GM12878 (cell line): ENCODE data around the gene DNMT1. TPM values are rescaled to one million over a fixed set of nuclear protein-coding genes. Genes with fewer than 3 reads are reported as not detected.

Experiments
- ATAC-seq: fragments of 200-7000 bp; cut with Tn5 transposase; 3 replicates; pipeline ENCODE4 v1.9.1; 2020; ENCODE audit warnings: mild to moderate bottlenecking, moderate library complexity
- BruUV-seq: library from RNA; stranded (reverse); fragments of 400-500 nt; replicated peaks from 2 replicates; lab custom pipeline; 2021; lab: Mats Ljungman, UMichigan
- CTCF ChIA-PET: fragments of 300-600 bp; sonication (Branson Sonifier 250); formaldehyde crosslinking; extraction: SDS; loops from one replicate; lab custom pipeline; 2021; ENCODE audit warnings: inconsistent platforms; lab: Yijun Ruan, JAX
- POLR2A ChIA-PET: fragments of 350-600 bp; formaldehyde crosslinking; extraction: SDS; loops from one replicate; lab custom pipeline; 2021; ENCODE audit warnings: inconsistent platforms; lab: Charles Lee
- RAD21 ChIA-PET: fragments of 300-600 bp; sonication (Branson Sonifier 250); formaldehyde crosslinking; loops from one replicate; lab custom pipeline; 2023; ENCODE audit warnings: antibody characterized with exemption; ENCODE audit not compliant: unreplicated experiment; lab: Charles Lee
- SMC1A ChIA-PET: fragments of 300-600 bp; sonication (Branson Sonifier 250); formaldehyde crosslinking; loops from one replicate; lab custom pipeline; 2023; ENCODE audit not compliant: unreplicated experiment, uncharacterized antibody; lab: Charles Lee
- DNase-seq: peaks from one replicate; pipeline ENCODE4 v3.0.0-alpha.2; 2011; ENCODE audit warnings: low read depth, low spot score
- FAIRE-seq: peaks from 3 replicates; lab custom pipeline; 2011; peaks lifted over from hg19 to GRCh38; lab: Jason Lieb, UNC
- H2AFZ ChIP-seq: 2 replicates; pipeline ENCODE4 v1.6.0; 2011; ENCODE audit warnings: low read depth, low read length, control low read depth; ENCODE audit not compliant: control insufficient read depth
- H3K27ac ChIP-seq: 2 replicates; pipeline ENCODE4 v1.5.1; 2011; ENCODE audit warnings: control low read depth; ENCODE audit not compliant: control insufficient read depth, insufficient read depth
- H3K27me3 ChIP-seq, 2 experiments: replicated peaks in 1 of 2; 2 replicates each; pipeline versions ENCODE4 v1.6.0 to v1.6.1; 2011; ENCODE audit warnings: low read length in 1 of 2; ENCODE audit not compliant: control insufficient read depth in 2 of 2, insufficient read depth in 2 of 2
- H3K36me3 ChIP-seq, 2 experiments: 2 replicates each; pipeline ENCODE4 v1.5.1; 2011; ENCODE audit warnings: low read length in 1 of 2; ENCODE audit not compliant: control insufficient read depth in 2 of 2, insufficient read depth in 2 of 2
- H3K4me1 ChIP-seq: 2 replicates; pipeline ENCODE4 v1.6.1; 2011; ENCODE audit warnings: mild to moderate bottlenecking, low read length, moderate library complexity, mixed read lengths; ENCODE audit not compliant: control insufficient read depth, insufficient read depth
- H3K4me2 ChIP-seq: 2 replicates; pipeline ENCODE4 v1.6.0; 2011; ENCODE audit warnings: control low read depth; ENCODE audit not compliant: control insufficient read depth, insufficient read depth
- H3K4me3 ChIP-seq: fragments of 200-600 bp; sonication (generic); 2 replicates; pipeline ENCODE4 v1.5.1; 2016
- H3K79me2 ChIP-seq: 2 replicates; pipeline ENCODE4 v1.6.0; 2011; ENCODE audit warnings: low read length; ENCODE audit not compliant: control insufficient read depth, insufficient read depth
- H3K9ac ChIP-seq: 2 replicates; pipeline ENCODE4 v1.8.0; 2011; ENCODE audit warnings: low read length, control low read depth, mixed read lengths; ENCODE audit not compliant: control insufficient read depth, insufficient read depth
- H3K9me3 ChIP-seq: replicated peaks from 3 replicates; pipeline ENCODE4 v1.5.1; 2011; ENCODE audit warnings: mild to moderate bottlenecking, low read length; ENCODE audit not compliant: control insufficient read depth, insufficient read depth
- H4K20me1 ChIP-seq: 2 replicates; pipeline ENCODE4 v1.6.0; 2011; ENCODE audit not compliant: control insufficient read depth, insufficient read depth
- ATF7 ChIP-seq: fragments of 450-650 bp; IDR thresholded peaks from 2 replicates; pipeline ENCODE4 v1.6.1; 2016; ENCODE audit warnings: low read depth, mild to moderate bottlenecking
- IKZF2 ChIP-seq, 2 experiments: fragments of 450-650 bp; IDR thresholded peaks; 2 replicates each; pipeline ENCODE4 v1.6.1; 2017; ENCODE audit warnings: mild to moderate bottlenecking in 2 of 2, moderate library complexity in 2 of 2
- RFX5 ChIP-seq: IDR thresholded peaks from 2 replicates; pipeline ENCODE4 v1.6.1; 2011; ENCODE audit warnings: low read depth, low read length, improper control_type of control experiment
- TAF1 ChIP-seq: IDR thresholded peaks from 2 replicates; pipeline ENCODE4 v1.6.1; 2011; ENCODE audit warnings: mild to moderate bottlenecking, low read depth, low read length, borderline replicate concordance
- ZBED1 ChIP-seq: IDR thresholded peaks from 2 replicates; pipeline ENCODE4 v1.6.1; 2016; ENCODE audit warnings: borderline replicate concordance
- ZNF622 ChIP-seq: fragments of 450-650 bp; IDR thresholded peaks from 2 replicates; pipeline ENCODE4 v1.6.1; 2017; ENCODE audit warnings: mild to moderate bottlenecking, inconsistent platforms
- WGBS: methylation state at CpG from one replicate; pipeline ENCODE4 v1.1.6; 2016; ENCODE audit warnings: low lambda C conversion rate; ENCODE audit not compliant: insufficient replicate concordance, insufficient coverage; ENCODE audit errors: missing lambda C conversion rate; 5-methylcytosine and 5-hydroxymethylcytosine counted together
- in situ Hi-C: fragments of 300-500 bp; cut with MboI; formaldehyde crosslinking; loops from 9 replicates; pipeline ENCODE4 v1.14.3; 2018; ENCODE audit warnings: mixed read lengths
- intact Hi-C: fragments of 100-400 bp; cut with micrococcal nuclease; formaldehyde crosslinking; loops from one replicate; pipeline ENCODE4 v1.14.2; 2022; ENCODE audit not compliant: unreplicated experiment
- polyA plus RNA-seq, 11 experiments: library from polyadenylated mRNA; depleted of rRNA in 4 of 11; unstranded in 6 of 11; stranded (reverse) in 5 of 11; fragments of >200 nt; fragmentation: Nextera tagmentation in 4 of 11; fragmentation: Illumina TruSeq in 1 of 11; extraction: Ambion mirVana in 4 of 11; extraction: Trizol in 1 of 11; gene quantifications; 1 replicate in 1 of 11; 2 replicates in 10 of 11; pipeline versions ENCODE4 v1.2.1 to v1.2.3, GENCODE V29; 2011 to 2016; ENCODE audit warnings: inconsistent platforms in 2 of 11, missing spikeins in 2 of 11, low read depth in 1 of 11
- total RNA-seq, 4 experiments: library from RNA; depleted of rRNA in 3 of 4; stranded (reverse); fragments of >200 nt in 3 of 4; fragmentation: Illumina TruSeq in 1 of 4; extraction: Trizol in 1 of 4; gene quantifications; 2 replicates each; pipeline versions ENCODE4 v1.2.1 to v1.2.3, GENCODE V29; 2013 to 2021
- TF ChIP-seq, protein P1 (sequence below): fragments of 450-650 bp; IDR thresholded peaks from 2 replicates; pipeline ENCODE4 v1.6.1; 2017; ENCODE audit warnings: mild to moderate bottlenecking, moderate library complexity
- TF ChIP-seq, protein P2 (sequence below): fragments of 450-650 bp; formaldehyde crosslinking; IDR thresholded peaks from 2 replicates; pipeline ENCODE4 v1.4.0; 2022; ENCODE audit warnings: mild to moderate bottlenecking, moderate library complexity
- TF ChIP-seq, protein P3 (sequence below): fragments of 450-650 bp; IDR thresholded peaks from 2 replicates; pipeline ENCODE4 v1.6.1; 2017; ENCODE audit warnings: mild to moderate bottlenecking
- TF ChIP-seq, protein P4 (sequence below): fragments of 450-650 bp; IDR thresholded peaks from 2 replicates; pipeline ENCODE4 v1.6.1; 2018; ENCODE audit warnings: borderline replicate concordance, mild to moderate bottlenecking; ENCODE audit not compliant: partially characterized antibody

DNMT1 gene
- total and polyA plus RNA-seq, 10 of the 15 experiments (the other 5 are each of a cell fraction or from before 2014, with no cell fraction given): 70.0 to 290 (median 133) TPM

DNA sequence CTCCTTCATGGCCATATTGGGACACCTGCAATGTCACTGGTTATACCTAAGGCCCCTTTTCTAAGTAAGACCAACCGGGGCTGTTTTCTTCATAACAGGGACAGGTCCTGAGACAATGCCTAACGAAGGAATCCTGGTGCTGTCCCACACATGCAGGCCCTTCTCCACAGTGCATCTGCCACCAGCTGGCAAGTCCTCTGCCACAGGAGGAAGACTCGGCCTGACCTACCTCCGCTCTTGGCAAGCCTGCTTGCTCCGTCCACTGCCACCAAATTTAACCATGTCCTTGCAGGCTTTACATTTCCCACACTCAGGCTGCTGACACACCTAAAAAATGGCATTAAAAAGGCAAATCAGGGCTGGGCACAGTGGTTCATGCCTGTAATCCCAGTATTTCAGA, 43.2 kb downstream of the DNMT1 start:
- no peak for FAIRE-seq
- Histone ChIP-seq H3K27me3 (no peaks in the 10 kb centered on the region), H3K9me3 (no peaks in the 10 kb centered on the region), H3K36me3 (peaks cover 48 to 52% of the 10 kb centered on the region in 2 experiments), H3K27ac (no peak overlapping the region), H4K20me1 (no peaks in the 10 kb centered on the region)
- no peak for DNase-seq
- POLR2A ChIA-PET: no interaction called here
- TSS peak; percentile 42 for BruUV-seq
- no peak for ATAC-seq
- SMC1A ChIA-PET: no interaction called here
- intact Hi-C loops: no loop called here
- TF ChIP-seq RFX5: no peak
- TF ChIP-seq ZNF622: no peak
- TF ChIP-seq, protein P1, sequence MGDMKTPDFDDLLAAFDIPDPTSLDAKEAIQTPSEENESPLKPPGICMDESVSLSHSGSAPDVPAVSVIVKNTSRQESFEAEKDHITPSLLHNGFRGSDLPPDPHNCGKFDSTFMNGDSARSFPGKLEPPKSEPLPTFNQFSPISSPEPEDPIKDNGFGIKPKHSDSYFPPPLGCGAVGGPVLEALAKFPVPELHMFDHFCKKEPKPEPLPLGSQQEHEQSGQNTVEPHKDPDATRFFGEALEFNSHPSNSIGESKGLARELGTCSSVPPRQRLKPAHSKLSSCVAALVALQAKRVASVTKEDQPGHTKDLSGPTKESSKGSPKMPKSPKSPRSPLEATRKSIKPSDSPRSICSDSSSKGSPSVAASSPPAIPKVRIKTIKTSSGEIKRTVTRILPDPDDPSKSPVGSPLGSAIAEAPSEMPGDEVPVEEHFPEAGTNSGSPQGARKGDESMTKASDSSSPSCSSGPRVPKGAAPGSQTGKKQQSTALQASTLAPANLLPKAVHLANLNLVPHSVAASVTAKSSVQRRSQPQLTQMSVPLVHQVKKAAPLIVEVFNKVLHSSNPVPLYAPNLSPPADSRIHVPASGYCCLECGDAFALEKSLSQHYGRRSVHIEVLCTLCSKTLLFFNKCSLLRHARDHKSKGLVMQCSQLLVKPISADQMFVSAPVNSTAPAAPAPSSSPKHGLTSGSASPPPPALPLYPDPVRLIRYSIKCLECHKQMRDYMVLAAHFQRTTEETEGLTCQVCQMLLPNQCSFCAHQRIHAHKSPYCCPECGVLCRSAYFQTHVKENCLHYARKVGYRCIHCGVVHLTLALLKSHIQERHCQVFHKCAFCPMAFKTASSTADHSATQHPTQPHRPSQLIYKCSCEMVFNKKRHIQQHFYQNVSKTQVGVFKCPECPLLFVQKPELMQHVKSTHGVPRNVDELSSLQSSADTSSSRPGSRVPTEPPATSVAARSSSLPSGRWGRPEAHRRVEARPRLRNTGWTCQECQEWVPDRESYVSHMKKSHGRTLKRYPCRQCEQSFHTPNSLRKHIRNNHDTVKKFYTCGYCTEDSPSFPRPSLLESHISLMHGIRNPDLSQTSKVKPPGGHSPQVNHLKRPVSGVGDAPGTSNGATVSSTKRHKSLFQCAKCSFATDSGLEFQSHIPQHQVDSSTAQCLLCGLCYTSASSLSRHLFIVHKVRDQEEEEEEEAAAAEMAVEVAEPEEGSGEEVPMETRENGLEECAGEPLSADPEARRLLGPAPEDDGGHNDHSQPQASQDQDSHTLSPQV: no peak
- TF ChIP-seq, protein P2, sequence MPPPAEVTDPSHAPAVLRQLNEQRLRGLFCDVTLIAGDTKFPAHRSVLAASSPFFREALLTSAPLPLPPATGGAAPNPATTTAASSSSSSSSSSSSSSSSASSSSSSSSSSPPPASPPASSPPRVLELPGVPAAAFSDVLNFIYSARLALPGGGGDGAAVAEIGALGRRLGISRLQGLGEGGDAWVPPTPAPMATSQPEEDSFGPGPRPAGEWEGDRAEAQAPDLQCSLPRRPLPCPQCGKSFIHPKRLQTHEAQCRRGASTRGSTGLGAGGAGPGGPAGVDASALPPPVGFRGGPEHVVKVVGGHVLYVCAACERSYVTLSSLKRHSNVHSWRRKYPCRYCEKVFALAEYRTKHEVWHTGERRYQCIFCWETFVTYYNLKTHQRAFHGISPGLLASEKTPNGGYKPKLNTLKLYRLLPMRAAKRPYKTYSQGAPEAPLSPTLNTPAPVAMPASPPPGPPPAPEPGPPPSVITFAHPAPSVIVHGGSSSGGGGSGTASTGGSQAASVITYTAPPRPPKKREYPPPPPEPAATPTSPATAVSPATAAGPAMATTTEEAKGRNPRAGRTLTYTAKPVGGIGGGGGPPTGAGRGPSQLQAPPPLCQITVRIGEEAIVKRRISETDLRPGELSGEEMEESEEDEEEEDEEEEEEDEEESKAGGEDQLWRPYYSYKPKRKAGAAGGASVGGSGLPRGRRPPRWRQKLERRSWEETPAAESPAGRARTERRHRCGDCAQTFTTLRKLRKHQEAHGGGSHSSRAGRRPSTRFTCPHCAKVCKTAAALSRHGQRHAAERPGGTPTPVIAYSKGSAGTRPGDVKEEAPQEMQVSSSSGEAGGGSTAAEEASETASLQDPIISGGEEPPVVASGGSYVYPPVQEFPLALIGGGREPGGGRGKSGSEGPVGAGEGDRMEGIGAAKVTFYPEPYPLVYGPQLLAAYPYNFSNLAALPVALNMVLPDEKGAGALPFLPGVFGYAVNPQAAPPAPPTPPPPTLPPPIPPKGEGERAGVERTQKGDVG: no peak
- no peak for TF ChIP-seq ATF7
- no peak for TF ChIP-seq TAF1
- TF ChIP-seq IKZF2 (IDR thresholded peaks at IDR 0.05): no peak
- TF ChIP-seq, protein P3, sequence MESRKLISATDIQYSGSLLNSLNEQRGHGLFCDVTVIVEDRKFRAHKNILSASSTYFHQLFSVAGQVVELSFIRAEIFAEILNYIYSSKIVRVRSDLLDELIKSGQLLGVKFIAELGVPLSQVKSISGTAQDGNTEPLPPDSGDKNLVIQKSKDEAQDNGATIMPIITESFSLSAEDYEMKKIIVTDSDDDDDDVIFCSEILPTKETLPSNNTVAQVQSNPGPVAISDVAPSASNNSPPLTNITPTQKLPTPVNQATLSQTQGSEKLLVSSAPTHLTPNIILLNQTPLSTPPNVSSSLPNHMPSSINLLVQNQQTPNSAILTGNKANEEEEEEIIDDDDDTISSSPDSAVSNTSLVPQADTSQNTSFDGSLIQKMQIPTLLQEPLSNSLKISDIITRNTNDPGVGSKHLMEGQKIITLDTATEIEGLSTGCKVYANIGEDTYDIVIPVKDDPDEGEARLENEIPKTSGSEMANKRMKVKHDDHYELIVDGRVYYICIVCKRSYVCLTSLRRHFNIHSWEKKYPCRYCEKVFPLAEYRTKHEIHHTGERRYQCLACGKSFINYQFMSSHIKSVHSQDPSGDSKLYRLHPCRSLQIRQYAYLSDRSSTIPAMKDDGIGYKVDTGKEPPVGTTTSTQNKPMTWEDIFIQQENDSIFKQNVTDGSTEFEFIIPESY: no peak
- no peak for TF ChIP-seq ZBED1
- TF ChIP-seq, protein P4, sequence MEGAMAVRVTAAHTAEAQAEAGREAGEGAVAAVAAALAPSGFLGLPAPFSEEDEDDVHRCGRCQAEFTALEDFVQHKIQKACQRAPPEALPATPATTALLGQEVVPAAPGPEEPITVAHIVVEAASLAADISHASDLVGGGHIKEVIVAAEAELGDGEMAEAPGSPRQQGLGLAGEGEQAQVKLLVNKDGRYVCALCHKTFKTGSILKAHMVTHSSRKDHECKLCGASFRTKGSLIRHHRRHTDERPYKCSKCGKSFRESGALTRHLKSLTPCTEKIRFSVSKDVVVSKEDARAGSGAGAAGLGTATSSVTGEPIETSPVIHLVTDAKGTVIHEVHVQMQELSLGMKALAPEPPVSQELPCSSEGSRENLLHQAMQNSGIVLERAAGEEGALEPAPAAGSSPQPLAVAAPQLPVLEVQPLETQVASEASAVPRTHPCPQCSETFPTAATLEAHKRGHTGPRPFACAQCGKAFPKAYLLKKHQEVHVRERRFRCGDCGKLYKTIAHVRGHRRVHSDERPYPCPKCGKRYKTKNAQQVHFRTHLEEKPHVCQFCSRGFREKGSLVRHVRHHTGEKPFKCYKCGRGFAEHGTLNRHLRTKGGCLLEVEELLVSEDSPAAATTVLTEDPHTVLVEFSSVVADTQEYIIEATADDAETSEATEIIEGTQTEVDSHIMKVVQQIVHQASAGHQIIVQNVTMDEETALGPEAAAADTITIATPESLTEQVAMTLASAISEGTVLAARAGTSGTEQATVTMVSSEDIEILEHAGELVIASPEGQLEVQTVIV: no peak
- TF ChIP-seq, all 136 proteins: peak for 0
- WGBS: 94% methylated on average over 5 of the region's 5 CpGs
- no peaks in the 10 kb centered on the region for H3K79me2 ChIP-seq
- H2AFZ ChIP-seq: no peak overlapping the region
- H3K4me1 ChIP-seq: no peaks in the 10 kb centered on the region
- ChIA-PET CTCF (no interaction called here), RAD21 (no interaction called here)
- in situ Hi-C loops: no loop called here
- no peak overlapping the region for H3K9ac ChIP-seq
- no peak overlapping the region for H3K4me3 ChIP-seq
- no peak overlapping the region for H3K4me2 ChIP-seq
